WTC11 (cell line): Measurements from ENCODE around the gene KIF6. TPM values are rescaled to one million over a fixed set of nuclear protein-coding genes. Genes with fewer than 3 reads are reported as not detected.

ENCODE experiments used
- ATAC-seq: fragments of 200-7000 bp; cut with Tn5 transposase; 2 replicates; pipeline ENCODE4 v1.10.0; 2021; ENCODE audit warnings: mild to moderate bottlenecking, moderate library complexity
- CTCF ChIA-PET: fragments of 300-600 bp; sonication (Branson Sonifier 250); formaldehyde crosslinking; loops from one replicate; lab custom pipeline; 2021; ENCODE audit warnings: antibody characterized with exemption; lab: Charles Lee
- POLR2A ChIA-PET: fragments of 350-600 bp; sonication (Branson Sonifier 250); formaldehyde crosslinking; loops from one replicate; lab custom pipeline; 2021; ENCODE audit warnings: antibody characterized with exemption; lab: Charles Lee
- DNase-seq: peaks from one replicate; pipeline ENCODE4 v3.0.0; 2021; ENCODE audit warnings: low spot score
- H3K27ac Mint-ChIP-seq: 2 replicates; pipeline ENCODE4 v1.8.0; 2021; ENCODE audit warnings: mixed read lengths
- H3K27me3 Mint-ChIP-seq: 2 replicates; pipeline ENCODE4 v1.8.0; 2021; ENCODE audit warnings: low read depth, mild to moderate bottlenecking, moderate library complexity, mixed read lengths
- H3K36me3 Mint-ChIP-seq: 2 replicates; pipeline ENCODE4 v1.8.0; 2021; ENCODE audit warnings: mixed read lengths
- H3K4me1 Mint-ChIP-seq: 2 replicates; pipeline ENCODE4 v1.8.0; 2022; ENCODE audit warnings: mixed read lengths
- H3K4me3 Mint-ChIP-seq: 2 replicates; pipeline ENCODE4 v1.8.0; 2021; ENCODE audit warnings: mild to moderate bottlenecking, moderate library complexity, mixed read lengths
- H3K9me3 Mint-ChIP-seq: 2 replicates; pipeline ENCODE4 v1.8.0; 2021; ENCODE audit warnings: mixed read lengths
- ATF2 ChIP-seq: sonication (generic); formaldehyde crosslinking; IDR thresholded peaks from 2 replicates; pipeline ENCODE4 v1.8.1; 2022; ENCODE audit warnings: low read depth, missing genetic modification reagents, borderline replicate concordance
- CBFB ChIP-seq: sonication (generic); formaldehyde crosslinking; IDR thresholded peaks from 2 replicates; pipeline ENCODE4 v1.8.1; 2022; ENCODE audit warnings: mild to moderate bottlenecking, low read depth, missing genetic modification reagents
- CREB1 ChIP-seq: sonication (generic); formaldehyde crosslinking; IDR thresholded peaks from 2 replicates; pipeline ENCODE4 v1.8.0; 2023; ENCODE audit warnings: mild to moderate bottlenecking, missing genetic modification reagents
- ESRRA ChIP-seq: sonication (generic); formaldehyde crosslinking; IDR thresholded peaks from 2 replicates; pipeline ENCODE4 v1.8.1; 2022; ENCODE audit warnings: mild to moderate bottlenecking, missing genetic modification reagents, borderline replicate concordance
- GRHL2 ChIP-seq: fragments of 250-450 bp; sonication (Bioruptor Pico); IDR thresholded peaks from 2 replicates; pipeline ENCODE4 v1.8.0; 2022; ENCODE audit warnings: mild to moderate bottlenecking, moderate library complexity; ENCODE audit not compliant: insufficient replicate concordance, severe bottlenecking
- MLX ChIP-seq: sonication (generic); formaldehyde crosslinking; IDR thresholded peaks from 2 replicates; pipeline ENCODE4 v1.8.1; 2023; ENCODE audit warnings: mild to moderate bottlenecking, missing genetic modification reagents, moderate library complexity
- MXD4 ChIP-seq: fragments of 250-450 bp; sonication (Bioruptor Pico); IDR thresholded peaks from 2 replicates; pipeline ENCODE4 v1.8.0; 2021; ENCODE audit warnings: mild to moderate bottlenecking, moderate library complexity, borderline replicate concordance
- NR3C1 ChIP-seq: sonication (generic); formaldehyde crosslinking; conservative IDR thresholded peaks from 2 replicates; pipeline ENCODE4 v1.8.1; 2023; ENCODE audit warnings: low read depth, mild to moderate bottlenecking, missing genetic modification reagents
- SMAD3 ChIP-seq: sonication (generic); formaldehyde crosslinking; IDR thresholded peaks from 2 replicates; pipeline ENCODE4 v1.8.0; 2022; ENCODE audit warnings: missing genetic modification reagents, mild to moderate bottlenecking, borderline replicate concordance
- TP53 ChIP-seq: sonication (generic); formaldehyde crosslinking; IDR thresholded peaks from 2 replicates; pipeline ENCODE4 v1.8.1; 2023; ENCODE audit warnings: mild to moderate bottlenecking, missing genetic modification reagents
- ZMAT4 ChIP-seq: fragments of 250-450 bp; sonication (Bioruptor Pico); IDR thresholded peaks from 2 replicates; pipeline ENCODE4 v1.9.0; 2021; ENCODE audit warnings: mild to moderate bottlenecking
- ZNF121 ChIP-seq: sonication (generic); formaldehyde crosslinking; IDR thresholded peaks from 2 replicates; pipeline ENCODE4 v1.8.0; 2023; ENCODE audit warnings: missing genetic modification reagents
- ZNF263 ChIP-seq: sonication (generic); formaldehyde crosslinking; IDR thresholded peaks from 2 replicates; pipeline ENCODE4 v1.8.1; 2022; ENCODE audit warnings: low read depth, mild to moderate bottlenecking, moderate library complexity, missing genetic modification reagents
- ZNF416 ChIP-seq: fragments of 250-450 bp; sonication (Bioruptor Pico); IDR thresholded peaks from 2 replicates; pipeline ENCODE4 v1.9.0; 2021; ENCODE audit warnings: mild to moderate bottlenecking, inconsistent platforms
- total RNA-seq: library from RNA; stranded (reverse); gene quantifications from 3 replicates; pipeline ENCODE4 v1.2.3, GENCODE V29; 2021
- TF ChIP-seq, protein P1 (sequence below): sonication (generic); formaldehyde crosslinking; IDR thresholded peaks from 2 replicates; pipeline ENCODE4 v1.8.0; 2023; ENCODE audit warnings: missing genetic modification reagents, mild to moderate bottlenecking, borderline replicate concordance
- TF ChIP-seq, protein P2 (sequence below): sonication (generic); formaldehyde crosslinking; IDR thresholded peaks from 2 replicates; pipeline ENCODE4 v1.8.1; 2023; ENCODE audit warnings: mild to moderate bottlenecking, missing genetic modification reagents
- TF ChIP-seq, protein P3 (sequence below): sonication (generic); formaldehyde crosslinking; conservative IDR thresholded peaks from 2 replicates; pipeline ENCODE4 v1.8.1; 2023; ENCODE audit warnings: mild to moderate bottlenecking, low read depth, missing genetic modification reagents, moderate library complexity

Gene KIF6
- total RNA-seq, 1 experiment from 2014 or later: 0.57 TPM

DNA sequence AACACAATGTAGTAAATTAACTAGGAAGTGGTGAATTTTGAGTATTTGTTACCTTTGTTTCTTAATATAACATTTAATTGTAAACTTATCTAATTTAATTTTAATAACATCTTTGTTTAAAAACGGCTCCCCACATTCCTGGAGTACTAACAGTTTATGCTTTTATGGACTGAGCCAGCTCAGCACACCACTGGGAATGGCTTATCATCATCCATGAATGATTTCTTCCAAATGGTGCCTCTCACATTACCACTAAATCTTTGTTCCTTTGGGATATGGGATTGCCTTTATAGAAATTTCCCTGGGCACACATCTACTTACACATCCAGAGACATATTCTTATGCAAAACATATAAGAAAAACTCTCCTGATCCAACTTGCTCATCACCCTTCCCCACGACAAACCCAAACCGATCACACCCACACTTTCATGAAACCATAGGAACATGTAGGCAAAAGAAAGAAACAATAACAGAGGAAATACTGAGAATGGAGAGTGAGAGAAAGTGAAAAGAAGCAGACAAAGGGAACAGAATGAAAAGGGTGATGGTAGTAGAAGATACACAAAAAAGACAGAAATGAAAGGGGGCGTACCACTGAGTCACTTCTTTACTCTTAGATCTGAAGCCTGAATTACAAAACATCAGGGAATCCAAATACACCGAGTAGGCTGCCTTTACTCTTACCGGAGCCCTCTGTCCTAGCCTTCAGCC, 344.2 kb downstream of the KIF6 start:
- Mint-ChIP-seq H3K36me3 (no peaks in the 10 kb centered on the region), H3K27me3 (no peaks in the 10 kb centered on the region), H3K27ac (no peak overlapping the region), H3K4me3 (no peak overlapping the region), H3K9me3 (peaks cover 5% of the 10 kb centered on the region; the same call in 1 of the 2 replicates), H3K4me1 (no peaks in the 10 kb centered on the region; the same call in 1 of the 2 replicates)
- POLR2A ChIA-PET: no interaction called here
- CTCF ChIA-PET: interaction anchor here (0.8 to 1.0 kb wide), 2 partner anchors 19 to 485 kb away, joined by 3 to 4 read pairs; no protein-coding TSS in a partner anchor
- TF ChIP-seq GRHL2 (CRISPR knock-in tag): no peak
- TF ChIP-seq MXD4 (CRISPR knock-in tag): no peak
- no peak for TF ChIP-seq ATF2 (CRISPR knock-in tag)
- no peak for TF ChIP-seq CREB1 (CRISPR knock-in tag)
- TF ChIP-seq, protein P1, sequence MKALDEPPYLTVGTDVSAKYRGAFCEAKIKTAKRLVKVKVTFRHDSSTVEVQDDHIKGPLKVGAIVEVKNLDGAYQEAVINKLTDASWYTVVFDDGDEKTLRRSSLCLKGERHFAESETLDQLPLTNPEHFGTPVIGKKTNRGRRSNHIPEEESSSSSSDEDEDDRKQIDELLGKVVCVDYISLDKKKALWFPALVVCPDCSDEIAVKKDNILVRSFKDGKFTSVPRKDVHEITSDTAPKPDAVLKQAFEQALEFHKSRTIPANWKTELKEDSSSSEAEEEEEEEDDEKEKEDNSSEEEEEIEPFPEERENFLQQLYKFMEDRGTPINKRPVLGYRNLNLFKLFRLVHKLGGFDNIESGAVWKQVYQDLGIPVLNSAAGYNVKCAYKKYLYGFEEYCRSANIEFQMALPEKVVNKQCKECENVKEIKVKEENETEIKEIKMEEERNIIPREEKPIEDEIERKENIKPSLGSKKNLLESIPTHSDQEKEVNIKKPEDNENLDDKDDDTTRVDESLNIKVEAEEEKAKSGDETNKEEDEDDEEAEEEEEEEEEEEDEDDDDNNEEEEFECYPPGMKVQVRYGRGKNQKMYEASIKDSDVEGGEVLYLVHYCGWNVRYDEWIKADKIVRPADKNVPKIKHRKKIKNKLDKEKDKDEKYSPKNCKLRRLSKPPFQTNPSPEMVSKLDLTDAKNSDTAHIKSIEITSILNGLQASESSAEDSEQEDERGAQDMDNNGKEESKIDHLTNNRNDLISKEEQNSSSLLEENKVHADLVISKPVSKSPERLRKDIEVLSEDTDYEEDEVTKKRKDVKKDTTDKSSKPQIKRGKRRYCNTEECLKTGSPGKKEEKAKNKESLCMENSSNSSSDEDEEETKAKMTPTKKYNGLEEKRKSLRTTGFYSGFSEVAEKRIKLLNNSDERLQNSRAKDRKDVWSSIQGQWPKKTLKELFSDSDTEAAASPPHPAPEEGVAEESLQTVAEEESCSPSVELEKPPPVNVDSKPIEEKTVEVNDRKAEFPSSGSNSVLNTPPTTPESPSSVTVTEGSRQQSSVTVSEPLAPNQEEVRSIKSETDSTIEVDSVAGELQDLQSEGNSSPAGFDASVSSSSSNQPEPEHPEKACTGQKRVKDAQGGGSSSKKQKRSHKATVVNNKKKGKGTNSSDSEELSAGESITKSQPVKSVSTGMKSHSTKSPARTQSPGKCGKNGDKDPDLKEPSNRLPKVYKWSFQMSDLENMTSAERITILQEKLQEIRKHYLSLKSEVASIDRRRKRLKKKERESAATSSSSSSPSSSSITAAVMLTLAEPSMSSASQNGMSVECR (CRISPR knock-in tag): no peak
- TF ChIP-seq MLX (CRISPR knock-in tag): no peak
- no peak for TF ChIP-seq CBFB (CRISPR knock-in tag)
- TF ChIP-seq NR3C1: no peak
- no peak for TF ChIP-seq ESRRA (CRISPR knock-in tag)
- TF ChIP-seq TP53: no peak
- no peak for TF ChIP-seq ZNF416 (CRISPR knock-in tag)
- TF ChIP-seq, protein P2, sequence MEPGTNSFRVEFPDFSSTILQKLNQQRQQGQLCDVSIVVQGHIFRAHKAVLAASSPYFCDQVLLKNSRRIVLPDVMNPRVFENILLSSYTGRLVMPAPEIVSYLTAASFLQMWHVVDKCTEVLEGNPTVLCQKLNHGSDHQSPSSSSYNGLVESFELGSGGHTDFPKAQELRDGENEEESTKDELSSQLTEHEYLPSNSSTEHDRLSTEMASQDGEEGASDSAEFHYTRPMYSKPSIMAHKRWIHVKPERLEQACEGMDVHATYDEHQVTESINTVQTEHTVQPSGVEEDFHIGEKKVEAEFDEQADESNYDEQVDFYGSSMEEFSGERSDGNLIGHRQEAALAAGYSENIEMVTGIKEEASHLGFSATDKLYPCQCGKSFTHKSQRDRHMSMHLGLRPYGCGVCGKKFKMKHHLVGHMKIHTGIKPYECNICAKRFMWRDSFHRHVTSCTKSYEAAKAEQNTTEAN (CRISPR knock-in tag): no peak
- no peak for TF ChIP-seq ZNF263 (CRISPR knock-in tag)
- TF ChIP-seq, protein P3, sequence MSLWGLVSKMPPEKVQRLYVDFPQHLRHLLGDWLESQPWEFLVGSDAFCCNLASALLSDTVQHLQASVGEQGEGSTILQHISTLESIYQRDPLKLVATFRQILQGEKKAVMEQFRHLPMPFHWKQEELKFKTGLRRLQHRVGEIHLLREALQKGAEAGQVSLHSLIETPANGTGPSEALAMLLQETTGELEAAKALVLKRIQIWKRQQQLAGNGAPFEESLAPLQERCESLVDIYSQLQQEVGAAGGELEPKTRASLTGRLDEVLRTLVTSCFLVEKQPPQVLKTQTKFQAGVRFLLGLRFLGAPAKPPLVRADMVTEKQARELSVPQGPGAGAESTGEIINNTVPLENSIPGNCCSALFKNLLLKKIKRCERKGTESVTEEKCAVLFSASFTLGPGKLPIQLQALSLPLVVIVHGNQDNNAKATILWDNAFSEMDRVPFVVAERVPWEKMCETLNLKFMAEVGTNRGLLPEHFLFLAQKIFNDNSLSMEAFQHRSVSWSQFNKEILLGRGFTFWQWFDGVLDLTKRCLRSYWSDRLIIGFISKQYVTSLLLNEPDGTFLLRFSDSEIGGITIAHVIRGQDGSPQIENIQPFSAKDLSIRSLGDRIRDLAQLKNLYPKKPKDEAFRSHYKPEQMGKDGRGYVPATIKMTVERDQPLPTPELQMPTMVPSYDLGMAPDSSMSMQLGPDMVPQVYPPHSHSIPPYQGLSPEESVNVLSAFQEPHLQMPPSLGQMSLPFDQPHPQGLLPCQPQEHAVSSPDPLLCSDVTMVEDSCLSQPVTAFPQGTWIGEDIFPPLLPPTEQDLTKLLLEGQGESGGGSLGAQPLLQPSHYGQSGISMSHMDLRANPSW (CRISPR knock-in tag): no peak
- TF ChIP-seq ZNF121 (CRISPR knock-in tag): no peak
- no peak for TF ChIP-seq SMAD3 (CRISPR knock-in tag)
- no peak for TF ChIP-seq ZMAT4 (CRISPR knock-in tag)
- DNase-seq: no peak
- no peak for ATAC-seq
